Measurements from ENCODE around the gene AOPEP. TPM values are rescaled to one million over a fixed set of nuclear protein-coding genes. Genes with fewer than 3 reads are reported as not detected.

Gene AOPEP
- total and polyA plus RNA-seq, 2 of the 13 experiments (the other 11 are each of a cell fraction or from before 2014, with no cell fraction given) = 22.2 to 41.6 TPM

DNA sequence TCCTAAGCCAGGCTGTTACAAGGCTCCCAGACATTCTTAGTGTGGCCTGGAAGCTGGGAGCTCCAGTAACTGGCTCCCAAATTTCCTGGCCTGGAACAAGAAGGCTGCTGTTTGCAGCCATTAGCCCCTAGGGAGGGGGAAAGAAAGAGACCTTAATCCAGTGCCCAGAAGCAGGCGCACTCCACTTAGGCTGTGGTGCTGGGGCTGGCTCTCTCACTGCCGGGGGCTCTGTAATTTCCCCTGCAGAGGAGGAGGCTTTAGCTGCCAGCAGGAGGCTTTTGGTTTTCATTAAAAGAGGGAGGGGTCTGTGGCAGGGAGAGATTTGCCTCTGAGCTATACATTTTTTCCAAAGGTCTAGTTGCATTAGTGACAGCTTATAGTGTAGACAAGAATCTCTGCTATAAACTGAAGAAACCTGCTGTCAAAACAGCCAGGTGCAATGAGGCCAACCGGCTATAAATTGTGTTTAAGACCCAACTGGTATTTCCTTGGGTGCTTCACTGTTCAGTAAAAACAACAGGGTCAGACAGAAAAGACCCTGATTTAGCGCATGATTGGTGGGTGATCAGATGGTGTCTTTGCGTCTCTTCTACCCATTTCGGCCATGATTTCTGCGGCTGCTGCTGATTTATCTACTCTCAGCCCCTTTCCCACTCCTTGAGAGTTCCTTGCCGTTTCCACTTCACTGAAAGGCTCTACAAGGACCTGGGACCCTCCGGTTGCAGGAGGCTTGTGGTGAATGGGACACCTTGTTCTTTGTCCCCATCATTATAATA, 254.6 kb downstream of the AOPEP start:
- in situ Hi-C loops (cut with HindIII; ENCODE audit: extremely low pct_ligation_motif_present, low pct_unique_long_range_greater_than_20kb) (no loop called here), intact Hi-C loops (cut with micrococcal nuclease; ENCODE audit: unreplicated experiment) (no loop called here)
- no peak overlapping the region for H3K4me2 ChIP-seq (ENCODE audit: low read depth, low read length)
- WGBS (ENCODE audit: low lambda C conversion rate) = 94% methylated on average over 8 of the region's 9 CpGs
- no peak for DNase-seq (ENCODE audit: low spot score)
- no peak for ATAC-seq
- no peaks in the 10 kb centered on the region for H4K20me1 ChIP-seq (ENCODE audit: insufficient read depth, low read length)
- no peak overlapping the region for H3K27ac ChIP-seq (ENCODE audit: extremely low read length, insufficient read depth, low read length)
- H3K79me2 ChIP-seq (ENCODE audit: insufficient read depth, low read length) = no peaks in the 10 kb centered on the region
- H3K27me3 ChIP-seq (ENCODE audit: control insufficient read depth in 1 of 2, insufficient read depth in 2 of 2, low read length in 2 of 2) = no peaks in the 10 kb centered on the region
- POLR2A ChIA-PET = interaction anchor here (1.1 kb wide), 1 partner anchor 11 kb away, joined by 4 read pairs; no protein-coding TSS in a partner anchor
- no peak overlapping the region for H3K4me3 ChIP-seq (replicated peaks in 1 of 3; ENCODE audit: insufficient read depth in 1 of 3, low read depth in 2 of 3, low read length in 3 of 3)
- H2AFZ ChIP-seq (ENCODE audit: low read length) = no peak overlapping the region
- H3K9ac ChIP-seq (ENCODE audit: insufficient read depth, low read depth, low read length) = no peak overlapping the region
- H3K9me3 ChIP-seq (ENCODE audit: low read length) = no peaks in the 10 kb centered on the region
- FAIRE-seq = no peak
- BruUV-seq (replicated peaks) = no TSS peak
- TF ChIP-seq TEAD2 (CRISPR knock-in tag; IDR thresholded peaks at IDR 0.05) (no peak), ZNF652 (CRISPR knock-in tag; IDR thresholded peaks at IDR 0.05; ENCODE audit: borderline replicate concordance, low read depth) (no peak), HES4 (CRISPR knock-in tag; IDR thresholded peaks at IDR 0.05; ENCODE audit: borderline replicate concordance) (no peak), ARNT (IDR thresholded peaks at IDR 0.05) (no peak)
- CTCF ChIA-PET (ENCODE audit: low intra/inter-chr PET ratio, low total read pairs) = no interaction called here
- H3K4me1 ChIP-seq (ENCODE audit: insufficient read depth, low read length) = peaks cover 55% of the 10 kb centered on the region
- H3K36me3 ChIP-seq (replicated peaks in 1 of 2; ENCODE audit: control insufficient read depth in 1 of 2, insufficient read depth in 2 of 2, low read length in 2 of 2) = no peaks in the 10 kb centered on the region

DNA sequence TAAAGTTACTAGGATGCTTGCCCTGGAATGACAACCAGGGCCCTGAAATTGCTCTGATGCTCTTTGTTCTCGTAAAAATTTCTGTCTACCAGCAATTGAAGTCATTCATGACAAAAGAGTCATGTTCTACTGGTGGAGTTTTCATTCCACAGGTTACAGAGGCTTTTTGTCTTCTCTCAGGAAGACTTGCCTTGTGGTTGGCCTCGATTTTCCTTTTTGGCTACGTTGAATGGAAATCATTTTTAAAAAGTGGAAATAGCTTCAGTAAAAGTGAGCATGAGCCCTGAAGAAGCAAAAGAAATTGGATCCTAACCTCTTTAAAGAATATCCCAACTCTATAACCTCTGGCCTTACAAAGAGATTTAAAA, 255.2 kb downstream of the AOPEP start:
- intact Hi-C loops (cut with micrococcal nuclease; ENCODE audit: unreplicated experiment) = no loop called here
- TF ChIP-seq NR2C2 (CRISPR knock-in tag; IDR thresholded peaks at IDR 0.05; ENCODE audit: borderline replicate concordance) (no peak), MXI1 (IDR thresholded peaks at IDR 0.05; ENCODE audit: borderline replicate concordance, low read depth, low read length) (no peak)
- TF ChIP-seq, protein P1, sequence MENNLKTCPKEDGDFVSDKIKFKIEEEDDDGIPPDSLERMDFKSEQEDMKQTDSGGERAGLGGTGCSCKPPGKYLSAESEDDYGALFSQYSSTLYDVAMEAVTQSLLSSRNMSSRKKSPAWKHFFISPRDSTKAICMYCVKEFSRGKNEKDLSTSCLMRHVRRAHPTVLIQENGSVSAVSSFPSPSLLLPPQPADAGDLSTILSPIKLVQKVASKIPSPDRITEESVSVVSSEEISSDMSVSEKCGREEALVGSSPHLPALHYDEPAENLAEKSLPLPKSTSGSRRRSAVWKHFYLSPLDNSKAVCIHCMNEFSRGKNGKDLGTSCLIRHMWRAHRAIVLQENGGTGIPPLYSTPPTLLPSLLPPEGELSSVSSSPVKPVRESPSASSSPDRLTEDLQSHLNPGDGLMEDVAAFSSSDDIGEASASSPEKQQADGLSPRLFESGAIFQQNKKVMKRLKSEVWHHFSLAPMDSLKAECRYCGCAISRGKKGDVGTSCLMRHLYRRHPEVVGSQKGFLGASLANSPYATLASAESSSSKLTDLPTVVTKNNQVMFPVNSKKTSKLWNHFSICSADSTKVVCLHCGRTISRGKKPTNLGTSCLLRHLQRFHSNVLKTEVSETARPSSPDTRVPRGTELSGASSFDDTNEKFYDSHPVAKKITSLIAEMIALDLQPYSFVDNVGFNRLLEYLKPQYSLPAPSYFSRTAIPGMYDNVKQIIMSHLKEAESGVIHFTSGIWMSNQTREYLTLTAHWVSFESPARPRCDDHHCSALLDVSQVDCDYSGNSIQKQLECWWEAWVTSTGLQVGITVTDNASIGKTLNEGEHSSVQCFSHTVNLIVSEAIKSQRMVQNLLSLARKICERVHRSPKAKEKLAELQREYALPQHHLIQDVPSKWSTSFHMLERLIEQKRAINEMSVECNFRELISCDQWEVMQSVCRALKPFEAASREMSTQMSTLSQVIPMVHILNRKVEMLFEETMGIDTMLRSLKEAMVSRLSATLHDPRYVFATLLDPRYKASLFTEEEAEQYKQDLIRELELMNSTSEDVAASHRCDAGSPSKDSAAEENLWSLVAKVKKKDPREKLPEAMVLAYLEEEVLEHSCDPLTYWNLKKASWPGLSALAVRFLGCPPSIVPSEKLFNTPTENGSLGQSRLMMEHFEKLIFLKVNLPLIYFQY (CRISPR knock-in tag; IDR thresholded peaks at IDR 0.05; ENCODE audit: borderline replicate concordance) = no peak
- TF ChIP-seq, protein P2, sequence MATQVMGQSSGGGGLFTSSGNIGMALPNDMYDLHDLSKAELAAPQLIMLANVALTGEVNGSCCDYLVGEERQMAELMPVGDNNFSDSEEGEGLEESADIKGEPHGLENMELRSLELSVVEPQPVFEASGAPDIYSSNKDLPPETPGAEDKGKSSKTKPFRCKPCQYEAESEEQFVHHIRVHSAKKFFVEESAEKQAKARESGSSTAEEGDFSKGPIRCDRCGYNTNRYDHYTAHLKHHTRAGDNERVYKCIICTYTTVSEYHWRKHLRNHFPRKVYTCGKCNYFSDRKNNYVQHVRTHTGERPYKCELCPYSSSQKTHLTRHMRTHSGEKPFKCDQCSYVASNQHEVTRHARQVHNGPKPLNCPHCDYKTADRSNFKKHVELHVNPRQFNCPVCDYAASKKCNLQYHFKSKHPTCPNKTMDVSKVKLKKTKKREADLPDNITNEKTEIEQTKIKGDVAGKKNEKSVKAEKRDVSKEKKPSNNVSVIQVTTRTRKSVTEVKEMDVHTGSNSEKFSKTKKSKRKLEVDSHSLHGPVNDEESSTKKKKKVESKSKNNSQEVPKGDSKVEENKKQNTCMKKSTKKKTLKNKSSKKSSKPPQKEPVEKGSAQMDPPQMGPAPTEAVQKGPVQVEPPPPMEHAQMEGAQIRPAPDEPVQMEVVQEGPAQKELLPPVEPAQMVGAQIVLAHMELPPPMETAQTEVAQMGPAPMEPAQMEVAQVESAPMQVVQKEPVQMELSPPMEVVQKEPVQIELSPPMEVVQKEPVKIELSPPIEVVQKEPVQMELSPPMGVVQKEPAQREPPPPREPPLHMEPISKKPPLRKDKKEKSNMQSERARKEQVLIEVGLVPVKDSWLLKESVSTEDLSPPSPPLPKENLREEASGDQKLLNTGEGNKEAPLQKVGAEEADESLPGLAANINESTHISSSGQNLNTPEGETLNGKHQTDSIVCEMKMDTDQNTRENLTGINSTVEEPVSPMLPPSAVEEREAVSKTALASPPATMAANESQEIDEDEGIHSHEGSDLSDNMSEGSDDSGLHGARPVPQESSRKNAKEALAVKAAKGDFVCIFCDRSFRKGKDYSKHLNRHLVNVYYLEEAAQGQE (IDR thresholded peaks at IDR 0.05; ENCODE audit: borderline replicate concordance in 1 of 2, low read depth in 1 of 2, low read length in 2 of 2) = no peak
- TF ChIP-seq, protein P3, sequence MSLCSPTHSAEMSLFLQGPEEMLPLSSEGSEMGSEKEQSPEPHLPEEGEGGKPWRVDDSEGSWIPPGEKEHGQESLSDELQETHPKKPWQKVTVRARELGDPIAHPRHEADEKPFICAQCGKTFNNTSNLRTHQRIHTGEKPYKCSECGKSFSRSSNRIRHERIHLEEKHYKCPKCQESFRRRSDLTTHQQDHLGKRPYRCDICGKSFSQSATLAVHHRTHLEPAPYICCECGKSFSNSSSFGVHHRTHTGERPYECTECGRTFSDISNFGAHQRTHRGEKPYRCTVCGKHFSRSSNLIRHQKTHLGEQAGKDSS (CRISPR knock-in tag; IDR thresholded peaks at IDR 0.05; ENCODE audit: borderline replicate concordance, low read depth) = no peak

More for the DNA sequence above, 255.2 kb downstream of the AOPEP start:
- Histone ChIP-seq H2AFZ (ENCODE audit: low read length) (no peak overlapping the region), H3K9me3 (ENCODE audit: low read length) (no peaks in the 10 kb centered on the region), H3K4me1 (ENCODE audit: insufficient read depth, low read length) (peaks cover 49% of the 10 kb centered on the region), H3K4me3 (replicated peaks in 1 of 3; ENCODE audit: insufficient read depth in 1 of 3, low read depth in 2 of 3, low read length in 3 of 3) (no peak overlapping the region), H3K4me2 (ENCODE audit: low read depth, low read length) (no peak overlapping the region), H4K20me1 (ENCODE audit: insufficient read depth, low read length) (no peaks in the 10 kb centered on the region), H3K36me3 (replicated peaks in 1 of 2; ENCODE audit: control insufficient read depth in 1 of 2, insufficient read depth in 2 of 2, low read length in 2 of 2) (no peaks in the 10 kb centered on the region), H3K9ac (ENCODE audit: insufficient read depth, low read depth, low read length) (no peak overlapping the region), H3K27me3 (ENCODE audit: control insufficient read depth in 1 of 2, insufficient read depth in 2 of 2, low read length in 2 of 2) (no peaks in the 10 kb centered on the region), H3K27ac (ENCODE audit: extremely low read length, insufficient read depth, low read length) (no peak overlapping the region), H3K79me2 (ENCODE audit: insufficient read depth, low read length) (no peaks in the 10 kb centered on the region)
- CTCF ChIA-PET (ENCODE audit: low intra/inter-chr PET ratio, low total read pairs) = no interaction called here
- POLR2A ChIA-PET = no interaction called here
- ATAC-seq = no peak
- WGBS (ENCODE audit: low lambda C conversion rate) = 98% methylated on average over 3 of the region's 3 CpGs
- no peak for DNase-seq (ENCODE audit: low spot score)
- no peak for FAIRE-seq
- no TSS peak for BruUV-seq (replicated peaks)
- in situ Hi-C loops (cut with HindIII; ENCODE audit: extremely low pct_ligation_motif_present, low pct_unique_long_range_greater_than_20kb) = no loop called here
